ENCODE measurements around the gene AIFM1. TPM values are rescaled to one million over a fixed set of nuclear protein-coding genes. Genes with fewer than 3 reads are reported as not detected.

Gene AIFM1
- total and polyA plus RNA-seq, 10 donors, result 13.4 to 27.1 (median 22.5) TPM

DNA sequence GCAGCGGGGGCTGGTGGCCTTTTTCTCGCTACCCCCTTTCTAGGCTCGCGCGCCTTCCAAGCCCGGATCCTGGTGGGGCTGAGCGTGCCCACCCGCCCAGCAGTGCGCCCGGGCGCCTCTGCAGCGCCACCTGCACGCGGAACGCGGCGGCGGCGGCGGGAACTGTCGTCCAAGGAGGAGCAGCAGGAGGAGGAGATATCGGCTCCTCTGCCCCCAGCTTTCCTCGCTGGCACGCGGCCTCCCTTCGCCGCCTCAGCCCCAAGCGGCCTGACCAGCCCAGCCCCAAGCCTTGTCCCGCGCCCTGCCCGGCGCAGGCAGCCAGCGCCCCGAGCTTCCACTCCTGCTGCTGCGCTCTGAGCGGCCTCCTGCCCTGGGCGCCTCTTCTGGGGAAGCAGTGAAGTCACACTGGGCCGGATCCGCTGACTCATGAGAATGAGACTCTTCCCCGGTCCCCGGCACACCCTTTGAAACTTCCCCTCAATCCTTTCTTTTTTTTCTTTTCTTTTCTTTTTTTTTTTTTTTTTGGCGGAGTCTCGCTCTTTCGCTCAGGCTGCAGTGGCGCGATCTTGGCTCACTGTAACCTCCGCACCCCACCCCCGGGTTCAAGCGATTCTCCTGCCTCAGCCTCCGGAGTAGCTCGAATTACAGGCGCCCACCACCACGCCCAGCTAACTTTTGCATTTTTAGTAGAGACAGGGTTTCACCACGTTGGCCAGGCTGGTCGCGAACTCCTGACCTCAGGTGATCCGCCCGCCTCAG lies 44.7 kb downstream of the AIFM1 start:
- H3K9me3 ChIP-seq, result no peaks in the 10 kb centered on the region
- 1 to 41% (median 10%) methylated on average over 25 to 58 of the region's 58 CpGs for WGBS, 5 donors
- intact Hi-C loops (cut with DNase I; ENCODE audit: low total_unique reads), result loop anchor here (5.0 kb wide), 1 partner anchor 39 kb away; no protein-coding TSS in a partner anchor
- TF ChIP-seq POLR2AphosphoS5 (IDR thresholded peaks at IDR 0.05), result peak; percentile 53 to 82 (median 78)
- TF ChIP-seq POLR2A (IDR thresholded peaks at IDR 0.05), result no peak
- TF ChIP-seq, protein P1, sequence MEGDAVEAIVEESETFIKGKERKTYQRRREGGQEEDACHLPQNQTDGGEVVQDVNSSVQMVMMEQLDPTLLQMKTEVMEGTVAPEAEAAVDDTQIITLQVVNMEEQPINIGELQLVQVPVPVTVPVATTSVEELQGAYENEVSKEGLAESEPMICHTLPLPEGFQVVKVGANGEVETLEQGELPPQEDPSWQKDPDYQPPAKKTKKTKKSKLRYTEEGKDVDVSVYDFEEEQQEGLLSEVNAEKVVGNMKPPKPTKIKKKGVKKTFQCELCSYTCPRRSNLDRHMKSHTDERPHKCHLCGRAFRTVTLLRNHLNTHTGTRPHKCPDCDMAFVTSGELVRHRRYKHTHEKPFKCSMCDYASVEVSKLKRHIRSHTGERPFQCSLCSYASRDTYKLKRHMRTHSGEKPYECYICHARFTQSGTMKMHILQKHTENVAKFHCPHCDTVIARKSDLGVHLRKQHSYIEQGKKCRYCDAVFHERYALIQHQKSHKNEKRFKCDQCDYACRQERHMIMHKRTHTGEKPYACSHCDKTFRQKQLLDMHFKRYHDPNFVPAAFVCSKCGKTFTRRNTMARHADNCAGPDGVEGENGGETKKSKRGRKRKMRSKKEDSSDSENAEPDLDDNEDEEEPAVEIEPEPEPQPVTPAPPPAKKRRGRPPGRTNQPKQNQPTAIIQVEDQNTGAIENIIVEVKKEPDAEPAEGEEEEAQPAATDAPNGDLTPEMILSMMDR (IDR thresholded peaks at IDR 0.05 in 8 of 11, conservative IDR thresholded peaks at IDR 0.05 in 3 of 11), result peak; percentile 47 to 88 (median 78)
- peaks cover 0 to 11% (median 0%) of the 10 kb centered on the region in 6 donors for H3K36me3 ChIP-seq
- peak; percentile 93 for DNase-seq
- peak overlapping the region; percentile 15 to 67 (median 35) for H3K4me3 ChIP-seq
- peaks cover 0 to 38% (median 18%) of the 10 kb centered on the region in 6 donors for H3K4me1 ChIP-seq
- peaks cover 0 to 4% (median 0%) of the 10 kb centered on the region in 7 donors for H3K27me3 ChIP-seq (replicated peaks in 1 of 7)
- H3K27ac ChIP-seq, result peak overlapping the region; percentile 55 to 92 (median 84)

DNA sequence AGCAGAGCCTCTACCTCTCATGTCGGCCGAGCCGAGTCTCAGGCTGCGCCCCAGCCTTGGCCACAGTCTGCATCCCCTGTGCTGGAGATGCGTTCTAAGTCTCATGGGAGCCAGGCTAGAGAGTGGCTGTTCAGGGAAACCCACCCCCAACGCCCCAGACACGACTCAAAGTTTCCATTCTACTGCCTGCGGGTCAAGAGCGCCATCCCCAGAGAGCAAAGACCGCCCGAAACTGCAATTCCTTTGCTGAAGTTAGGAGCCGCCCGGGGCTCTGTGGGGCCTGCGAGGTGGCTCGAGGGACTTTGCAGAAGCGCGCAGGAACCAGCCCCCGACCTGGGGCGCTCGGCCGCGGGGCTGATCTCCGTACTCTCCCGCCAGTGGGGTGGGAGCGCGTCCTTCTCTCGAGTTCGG lies 45.3 kb downstream of the AIFM1 start:
- Histone ChIP-seq H3K27me3 (replicated peaks in 1 of 7) (peaks cover 0 to 4% (median 0%) of the 10 kb centered on the region in 7 donors), H3K36me3 (peaks cover 0 to 5% (median 0%) of the 10 kb centered on the region in 6 donors), H3K27ac (peak overlapping the region; percentile 55 to 92 (median 84)), H3K4me1 (peaks cover 0 to 38% (median 18%) of the 10 kb centered on the region in 6 donors), H3K4me3 (peak overlapping the region; percentile 15 to 67 (median 35)), H3K9me3 (no peaks in the 10 kb centered on the region)
- WGBS, 5 donors, result 11 to 56% (median 40%) methylated on average over 6 to 28 of the region's 28 CpGs
- intact Hi-C loops (cut with DNase I; ENCODE audit: low total_unique reads), result loop anchor here (5.0 kb wide), 1 partner anchor 38 kb away; no protein-coding TSS in a partner anchor
- DNase-seq, result no peak
- TF ChIP-seq, protein P1 (IDR thresholded peaks at IDR 0.05 in 8 of 11, conservative IDR thresholded peaks at IDR 0.05 in 3 of 11), result no peak
- no peak for TF ChIP-seq POLR2AphosphoS5 (IDR thresholded peaks at IDR 0.05)
- TF ChIP-seq POLR2A (IDR thresholded peaks at IDR 0.05), result no peak

DNA sequence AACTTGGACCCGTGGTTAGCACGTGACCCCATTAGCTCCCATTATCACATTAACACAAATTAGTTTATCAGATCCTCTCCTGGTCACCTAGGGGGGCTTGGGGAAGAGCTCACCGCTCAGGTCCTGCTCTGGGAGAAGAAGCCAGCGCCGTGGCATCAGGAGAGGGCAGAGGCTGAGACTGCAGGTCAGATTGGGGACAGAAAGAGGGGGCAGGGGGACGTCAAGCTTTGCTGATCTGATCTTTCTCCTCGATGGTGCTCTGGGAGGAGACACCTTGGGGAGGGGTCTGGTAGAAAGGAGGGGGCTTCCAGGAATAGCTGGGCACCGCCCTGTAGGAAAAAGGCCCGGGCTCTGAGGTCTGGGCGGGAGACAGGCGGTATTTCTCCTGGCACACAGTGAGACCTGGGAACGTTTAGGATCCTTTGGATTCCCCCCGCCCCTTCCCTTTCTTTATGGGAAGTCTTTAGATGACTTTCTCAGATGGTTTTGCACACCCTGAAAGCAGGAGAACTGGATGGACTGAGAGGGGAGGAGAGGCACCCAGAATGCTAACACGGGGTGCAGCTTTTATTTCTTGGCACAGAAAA lies 46.2 kb downstream of the AIFM1 start:
- peak overlapping the region in 3 of 8 donors; percentile 23 to 40 (median 30) for H3K27ac ChIP-seq
- intact Hi-C loops (cut with DNase I; ENCODE audit: low total_unique reads), result no loop called here
- H3K4me3 ChIP-seq, result no peak overlapping the region
- peaks cover 0 to 38% (median 18%) of the 10 kb centered on the region in 6 donors for H3K4me1 ChIP-seq
- WGBS, 5 donors, result 59 to 81% (median 78%) methylated on average over 9 to 14 of the region's 14 CpGs
- peaks cover 0 to 4% (median 0%) of the 10 kb centered on the region in 7 donors for H3K27me3 ChIP-seq (replicated peaks in 1 of 7)
- TF ChIP-seq POLR2AphosphoS5 (IDR thresholded peaks at IDR 0.05) (no peak), POLR2A (IDR thresholded peaks at IDR 0.05) (no peak)
- TF ChIP-seq, protein P1 (IDR thresholded peaks at IDR 0.05 in 8 of 11, conservative IDR thresholded peaks at IDR 0.05 in 3 of 11), result no peak
- no peaks in the 10 kb centered on the region for H3K36me3 ChIP-seq
- H3K9me3 ChIP-seq, result no peaks in the 10 kb centered on the region
- no peak for DNase-seq
